GM12878 (cell line): Measurements from ENCODE around the gene YIPF5. TPM values are rescaled to one million over a fixed set of nuclear protein-coding genes. Genes with fewer than 3 reads are reported as not detected.
A peak's percentile ranks its signal among the peaks of the same experiment; 100 is the strongest.

Experiments used
- BCLAF1 ChIP-seq: fragments of 450-650 bp; IDR thresholded peaks from 2 replicates; pipeline ENCODE4 v1.6.1; 2017; ENCODE audit warnings: antibody characterized with exemption, mild to moderate bottlenecking, moderate library complexity
- BRCA1 ChIP-seq: IDR thresholded peaks from 2 replicates; pipeline ENCODE4 v1.6.1; 2011; ENCODE audit warnings: low read depth, low read length, improper control_type of control experiment
- CEBPB ChIP-seq, 2 experiments: fragments of 150-350 bp in 1 of 2; IDR thresholded peaks; 2 replicates each; pipeline ENCODE4 v1.6.1; 2012 to 2014; ENCODE audit warnings: low read depth in 2 of 2, low read length in 2 of 2, borderline replicate concordance in 1 of 2, inconsistent platforms in 1 of 2
- EED ChIP-seq: sonication (generic); IDR thresholded peaks from 2 replicates; pipeline ENCODE4 v1.6.1; 2016; ENCODE audit warnings: antibody characterized with exemption, low read depth
- EGR1 ChIP-seq, 2 experiments: IDR thresholded peaks; 1 replicate in 1 of 2; 2 replicates in 1 of 2; pipeline ENCODE4 v1.6.1; 2011 to 2012; ENCODE audit warnings: low read depth in 2 of 2, low read length in 2 of 2, borderline replicate concordance in 1 of 2, mild to moderate bottlenecking in 1 of 2, moderate library complexity in 1 of 2
- HDAC2 ChIP-seq: fragments of 200-600 bp; sonication (generic); IDR thresholded peaks from 2 replicates; pipeline ENCODE4 v1.6.1; 2017
- LARP7 ChIP-seq: fragments of 450-650 bp; IDR thresholded peaks from 2 replicates; pipeline ENCODE4 v1.6.1; 2017; ENCODE audit warnings: mild to moderate bottlenecking
- MYC ChIP-seq: IDR thresholded peaks from 2 replicates; pipeline ENCODE4 v1.6.1; 2011; ENCODE audit warnings: mild to moderate bottlenecking, low read length, moderate library complexity, inconsistent platforms; ENCODE audit not compliant: insufficient read depth, insufficient replicate concordance, insufficient read length, severe bottlenecking
- RB1 ChIP-seq: fragments of 450-650 bp; formaldehyde crosslinking; IDR thresholded peaks from 2 replicates; pipeline ENCODE4 v1.6.1; 2017; ENCODE audit warnings: mild to moderate bottlenecking, borderline replicate concordance
- TARDBP ChIP-seq: IDR thresholded peaks from 2 replicates; pipeline ENCODE4 v1.6.1; 2016; ENCODE audit warnings: borderline replicate concordance
- ZBTB40 ChIP-seq: fragments of 450-650 bp; IDR thresholded peaks from 2 replicates; pipeline ENCODE4 v1.6.1; 2016; ENCODE audit warnings: mild to moderate bottlenecking, moderate library complexity, borderline replicate concordance
- ZNF207 ChIP-seq: fragments of 450-650 bp; IDR thresholded peaks from 2 replicates; pipeline ENCODE4 v1.6.1; 2014; ENCODE audit warnings: antibody characterized with exemption, mild to moderate bottlenecking, borderline replicate concordance
- ZNF217 ChIP-seq: fragments of 450-650 bp; IDR thresholded peaks from 2 replicates; pipeline ENCODE4 v1.6.1; 2017; ENCODE audit warnings: antibody characterized with exemption, mild to moderate bottlenecking
- polyA plus RNA-seq, 11 experiments: library from polyadenylated mRNA; depleted of rRNA in 4 of 11; unstranded in 6 of 11; stranded (reverse) in 5 of 11; fragments of >200 nt; fragmentation: Nextera tagmentation in 4 of 11; fragmentation: Illumina TruSeq in 1 of 11; extraction: Ambion mirVana in 4 of 11; extraction: Trizol in 1 of 11; gene quantifications; 1 replicate in 1 of 11; 2 replicates in 10 of 11; pipeline versions ENCODE4 v1.2.1 to v1.2.3, GENCODE V29; 2011 to 2016; ENCODE audit warnings: inconsistent platforms in 2 of 11, missing spikeins in 2 of 11, low read depth in 1 of 11
- total RNA-seq, 4 experiments: library from RNA; depleted of rRNA in 3 of 4; stranded (reverse); fragments of >200 nt in 3 of 4; fragmentation: Illumina TruSeq in 1 of 4; extraction: Trizol in 1 of 4; gene quantifications; 2 replicates each; pipeline versions ENCODE4 v1.2.1 to v1.2.3, GENCODE V29; 2013 to 2021
- TF ChIP-seq, protein P1 (sequence below): fragments of 450-650 bp; formaldehyde crosslinking; IDR thresholded peaks from 2 replicates; pipeline ENCODE4 v1.5.0; 2022; ENCODE audit warnings: mild to moderate bottlenecking, missing genetic modification characterization
- TF ChIP-seq, protein P2 (sequence below): IDR thresholded peaks from 2 replicates; pipeline ENCODE4 v1.6.1; 2012; ENCODE audit warnings: low read depth, low read length, improper control_type of control experiment

YIPF5 gene
- total and polyA plus RNA-seq, 10 of the 15 experiments (the other 5 are each of a cell fraction or from before 2014, with no cell fraction given) = 19.5 to 50.4 (median 34.3) TPM

DNA sequence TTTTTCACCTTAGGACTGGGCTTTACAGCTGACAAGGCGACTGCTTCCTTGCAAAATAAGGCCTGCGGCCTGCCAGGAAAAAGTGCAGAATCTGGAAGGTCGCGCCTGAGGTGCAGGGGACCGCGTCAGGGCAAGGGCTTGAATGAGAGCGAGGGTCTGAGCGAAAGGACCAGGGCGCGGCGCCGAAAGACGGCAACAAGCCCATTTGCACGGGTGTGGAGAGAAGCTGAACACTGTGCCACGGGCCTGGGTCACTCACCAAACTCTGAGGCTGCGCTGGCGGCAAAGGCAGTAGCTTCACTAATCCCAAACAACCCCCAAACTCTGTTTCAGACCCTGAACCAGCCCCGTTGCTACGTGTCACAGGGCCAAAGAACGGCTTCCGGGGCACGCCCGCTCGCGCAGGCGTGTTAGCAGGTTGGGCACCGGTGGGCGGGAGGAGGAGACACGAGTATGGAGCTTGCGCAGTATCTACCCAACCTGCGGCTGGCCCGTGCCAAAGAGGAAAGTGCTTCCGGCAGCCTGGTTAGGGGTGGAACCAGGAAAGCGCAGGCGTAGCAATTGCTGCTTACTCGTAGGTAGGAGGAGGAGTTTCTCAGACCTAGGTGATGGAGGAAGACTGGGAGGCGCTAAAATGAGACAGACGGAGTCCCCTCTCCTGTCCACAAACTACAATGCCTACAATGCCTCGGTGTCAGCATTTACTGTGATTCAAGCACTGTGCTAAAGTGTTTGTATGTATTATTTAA is at the start of gene YIPF5, which contains the start of gene KCTD16 (continued):
- peak; percentile 79; the same call in 1 of the 2 replicates for TF ChIP-seq ZBTB40
- TF ChIP-seq TARDBP = no peak
- TF ChIP-seq EED = no peak
- TF ChIP-seq, protein P1, sequence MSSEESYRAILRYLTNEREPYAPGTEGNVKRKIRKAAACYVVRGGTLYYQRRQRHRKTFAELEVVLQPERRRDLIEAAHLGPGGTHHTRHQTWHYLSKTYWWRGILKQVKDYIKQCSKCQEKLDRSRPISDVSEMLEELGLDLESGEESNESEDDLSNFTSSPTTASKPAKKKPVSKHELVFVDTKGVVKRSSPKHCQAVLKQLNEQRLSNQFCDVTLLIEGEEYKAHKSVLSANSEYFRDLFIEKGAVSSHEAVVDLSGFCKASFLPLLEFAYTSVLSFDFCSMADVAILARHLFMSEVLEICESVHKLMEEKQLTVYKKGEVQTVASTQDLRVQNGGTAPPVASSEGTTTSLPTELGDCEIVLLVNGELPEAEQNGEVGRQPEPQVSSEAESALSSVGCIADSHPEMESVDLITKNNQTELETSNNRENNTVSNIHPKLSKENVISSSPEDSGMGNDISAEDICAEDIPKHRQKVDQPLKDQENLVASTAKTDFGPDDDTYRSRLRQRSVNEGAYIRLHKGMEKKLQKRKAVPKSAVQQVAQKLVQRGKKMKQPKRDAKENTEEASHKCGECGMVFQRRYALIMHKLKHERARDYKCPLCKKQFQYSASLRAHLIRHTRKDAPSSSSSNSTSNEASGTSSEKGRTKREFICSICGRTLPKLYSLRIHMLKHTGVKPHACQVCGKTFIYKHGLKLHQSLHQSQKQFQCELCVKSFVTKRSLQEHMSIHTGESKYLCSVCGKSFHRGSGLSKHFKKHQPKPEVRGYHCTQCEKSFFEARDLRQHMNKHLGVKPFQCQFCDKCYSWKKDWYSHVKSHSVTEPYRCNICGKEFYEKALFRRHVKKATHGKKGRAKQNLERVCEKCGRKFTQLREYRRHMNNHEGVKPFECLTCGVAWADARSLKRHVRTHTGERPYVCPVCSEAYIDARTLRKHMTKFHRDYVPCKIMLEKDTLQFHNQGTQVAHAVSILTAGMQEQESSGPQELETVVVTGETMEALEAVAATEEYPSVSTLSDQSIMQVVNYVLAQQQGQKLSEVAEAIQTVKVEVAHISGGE (CRISPR knock-in tag) = no peak
- TF ChIP-seq BCLAF1 = no peak
- TF ChIP-seq, protein P2, sequence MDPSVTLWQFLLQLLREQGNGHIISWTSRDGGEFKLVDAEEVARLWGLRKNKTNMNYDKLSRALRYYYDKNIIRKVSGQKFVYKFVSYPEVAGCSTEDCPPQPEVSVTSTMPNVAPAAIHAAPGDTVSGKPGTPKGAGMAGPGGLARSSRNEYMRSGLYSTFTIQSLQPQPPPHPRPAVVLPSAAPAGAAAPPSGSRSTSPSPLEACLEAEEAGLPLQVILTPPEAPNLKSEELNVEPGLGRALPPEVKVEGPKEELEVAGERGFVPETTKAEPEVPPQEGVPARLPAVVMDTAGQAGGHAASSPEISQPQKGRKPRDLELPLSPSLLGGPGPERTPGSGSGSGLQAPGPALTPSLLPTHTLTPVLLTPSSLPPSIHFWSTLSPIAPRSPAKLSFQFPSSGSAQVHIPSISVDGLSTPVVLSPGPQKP = peak; percentile 98
- TF ChIP-seq CEBPB (IDR thresholded peaks at IDR 0.05; ENCODE audit: borderline replicate concordance in 1 of 2, low read depth in 2 of 2, low read length in 2 of 2) = no peak
- TF ChIP-seq ZNF207 = no peak; the same call in 1 of the 2 replicates
- no peak for TF ChIP-seq BRCA1
- TF ChIP-seq ZNF217 = no peak
- TF ChIP-seq HDAC2 = no peak
- TF ChIP-seq MYC = no peak
- TF ChIP-seq LARP7 = no peak
- peak; percentile 34; the same call in 1 of the 2 replicates for TF ChIP-seq RB1
- peak in 1 of 2 experiments; percentile 55; a peak in 2 of 3 replicates for TF ChIP-seq EGR1 (IDR thresholded peaks at IDR 0.05; ENCODE audit: borderline replicate concordance in 1 of 2, low read depth in 2 of 2, low read length in 2 of 2)
